ENCODE data around the gene PCSK2. TPM values are rescaled to one million over a fixed set of nuclear protein-coding genes. Genes with fewer than 3 reads are reported as not detected.

The PCSK2 gene
- total RNA-seq, 5 donors from 2014 or later (not counting 1 experiment from before 2014, with no cell fraction given): not detected

DNA sequence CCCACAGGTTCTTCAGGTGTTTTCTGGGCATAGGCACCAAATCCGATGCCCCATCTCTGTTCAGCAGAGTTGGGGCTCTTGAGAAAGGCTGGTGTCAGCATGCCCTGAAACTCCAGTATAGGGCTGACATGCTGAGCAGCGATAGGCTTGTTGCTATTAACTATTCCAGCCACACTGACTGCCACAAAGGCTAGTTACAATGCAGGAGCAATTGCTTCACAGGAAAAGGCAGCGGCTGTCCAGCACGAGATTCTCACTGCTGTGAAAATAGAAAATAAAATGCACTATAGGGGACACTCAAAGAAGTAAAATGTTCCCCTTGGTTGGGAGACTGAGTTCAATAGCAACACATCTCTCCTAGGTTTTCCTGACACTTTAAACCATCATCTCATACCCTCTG is 191.9 kb downstream of the PCSK2 start:
- ChIA-PET POLR2A (no interaction called here), CTCF (no interaction called here)
- WGBS (ENCODE audit: insufficient coverage): 71% methylated on average over 1 of the region's 4 CpGs
- no peaks in the 10 kb centered on the region for H3K36me3 ChIP-seq (ENCODE audit: control insufficient read depth in 2 of 2, extremely low read depth in 1 of 2, insufficient read depth in 1 of 2, low read length in 1 of 2)
- Mint-ChIP-seq H3K27me3 (peaks cover 14 to 15% of the 10 kb centered on the region in 2 donors), H3K27ac (no peak overlapping the region), H3K36me3 (no peaks in the 10 kb centered on the region), H3K9me3 (peaks cover 7 to 12% (median 8%) of the 10 kb centered on the region in 3 donors), H3K4me3 (no peak overlapping the region), H3K4me1 (no peaks in the 10 kb centered on the region)
- H3K9me3 ChIP-seq: no peaks in the 10 kb centered on the region
- DNase-seq: no peak
- no peak overlapping the region for H3K4me3 ChIP-seq (ENCODE audit: control insufficient read depth in 1 of 2, extremely low read depth in 1 of 2, low read length in 1 of 2)
- no peak overlapping the region for H3K27ac ChIP-seq (ENCODE audit: low read length)
- no peaks in the 10 kb centered on the region for H3K4me1 ChIP-seq (ENCODE audit: control insufficient read depth in 1 of 2, extremely low read depth in 1 of 2, insufficient read depth in 2 of 2, low read length in 2 of 2)
- no peak for ATAC-seq (replicated peaks in 1 of 4)
- peaks cover 0 to 3% of the 10 kb centered on the region in 2 experiments for H3K27me3 ChIP-seq (replicated peaks in 1 of 2; ENCODE audit: control insufficient read depth in 2 of 2, extremely low read depth in 1 of 2, insufficient read depth in 2 of 2, low read length in 1 of 2)

DNA sequence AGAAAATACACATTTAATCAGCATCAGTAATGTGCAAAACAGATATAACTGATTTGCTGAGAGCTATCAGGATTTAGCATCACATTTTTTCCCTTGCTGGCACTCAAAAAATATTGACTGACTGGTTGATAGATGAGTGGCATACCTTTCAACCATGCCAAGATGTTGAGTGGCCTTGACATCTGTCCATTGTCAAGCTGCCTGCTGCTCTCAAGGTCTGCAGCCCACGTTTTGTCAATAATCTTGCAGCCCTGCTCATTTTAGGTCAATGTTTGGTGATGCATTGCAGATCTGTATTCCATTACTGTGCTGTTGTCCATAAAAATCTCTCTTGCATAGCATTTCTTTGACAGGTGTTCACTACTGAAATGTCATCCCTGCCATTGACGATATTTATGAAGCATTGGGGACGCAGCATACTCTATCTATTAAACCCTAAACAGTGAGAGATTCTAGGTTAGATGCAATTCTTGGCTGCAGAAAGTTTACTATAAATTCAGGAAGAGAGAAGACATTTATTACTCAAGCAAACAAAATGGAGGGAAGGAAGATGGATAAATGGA is 192.7 kb downstream of the PCSK2 start:
- H3K9me3 ChIP-seq: no peaks in the 10 kb centered on the region
- CTCF ChIA-PET: no interaction called here
- ATAC-seq (replicated peaks in 1 of 4) (no peak), DNase-seq (no peak)
- H3K4me3 Mint-ChIP-seq: no peak overlapping the region
- POLR2A ChIA-PET: no interaction called here
- no peaks in the 10 kb centered on the region for H3K36me3 Mint-ChIP-seq
- no peak overlapping the region for H3K27ac ChIP-seq (ENCODE audit: low read length)
- no peaks in the 10 kb centered on the region for H3K36me3 ChIP-seq (ENCODE audit: control insufficient read depth in 2 of 2, extremely low read depth in 1 of 2, insufficient read depth in 1 of 2, low read length in 1 of 2)
- WGBS (ENCODE audit: insufficient coverage): no CpG with 5 or more reads among the region's 3 CpGs
- no peak overlapping the region for H3K27ac Mint-ChIP-seq
- peaks cover 0 to 3% of the 10 kb centered on the region in 2 experiments for H3K27me3 ChIP-seq (replicated peaks in 1 of 2; ENCODE audit: control insufficient read depth in 2 of 2, extremely low read depth in 1 of 2, insufficient read depth in 2 of 2, low read length in 1 of 2)
- peaks cover 5 to 10% (median 7%) of the 10 kb centered on the region in 3 donors for H3K9me3 Mint-ChIP-seq
- no peaks in the 10 kb centered on the region for H3K4me1 ChIP-seq (ENCODE audit: control insufficient read depth in 1 of 2, extremely low read depth in 1 of 2, insufficient read depth in 2 of 2, low read length in 2 of 2)
- peaks cover 14 to 15% of the 10 kb centered on the region in 2 donors for H3K27me3 Mint-ChIP-seq
- H3K4me1 Mint-ChIP-seq: no peaks in the 10 kb centered on the region
- no peak overlapping the region for H3K4me3 ChIP-seq (ENCODE audit: control insufficient read depth in 1 of 2, extremely low read depth in 1 of 2, low read length in 1 of 2)

DNA sequence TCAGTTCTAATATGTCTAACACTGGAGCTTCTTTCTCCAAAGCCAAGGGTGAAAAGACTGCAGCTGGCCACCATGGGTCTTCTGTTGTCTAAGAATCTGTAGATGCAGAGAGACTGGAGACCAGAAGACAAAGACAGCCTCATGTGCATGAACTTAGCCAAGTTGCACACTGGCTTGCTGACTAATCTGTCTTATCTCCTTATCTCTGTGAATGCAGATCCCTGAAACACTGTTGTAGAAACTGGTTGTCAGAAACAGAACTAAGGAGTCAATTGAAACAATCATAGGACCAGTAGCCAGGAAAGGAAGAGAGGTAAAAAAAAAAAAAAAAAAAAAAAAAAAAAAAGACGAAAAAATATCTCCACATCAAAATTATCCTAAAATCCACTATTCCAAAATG is 194.7 kb downstream of the PCSK2 start:
- ChIA-PET CTCF (no interaction called here), POLR2A (no interaction called here)
- no peak overlapping the region for H3K4me3 ChIP-seq (ENCODE audit: control insufficient read depth in 1 of 2, extremely low read depth in 1 of 2, low read length in 1 of 2)
- peaks cover 0 to 3% of the 10 kb centered on the region in 2 experiments for H3K27me3 ChIP-seq (replicated peaks in 1 of 2; ENCODE audit: control insufficient read depth in 2 of 2, extremely low read depth in 1 of 2, insufficient read depth in 2 of 2, low read length in 1 of 2)
- H3K4me1 ChIP-seq (ENCODE audit: control insufficient read depth in 1 of 2, extremely low read depth in 1 of 2, insufficient read depth in 2 of 2, low read length in 2 of 2): no peaks in the 10 kb centered on the region
- Mint-ChIP-seq H3K4me1 (no peaks in the 10 kb centered on the region), H3K4me3 (no peak overlapping the region), H3K36me3 (no peaks in the 10 kb centered on the region), H3K9me3 (peaks cover 0 to 10% (median 0%) of the 10 kb centered on the region in 3 donors), H3K27ac (no peak overlapping the region), H3K27me3 (peaks cover 14% of the 10 kb centered on the region in 2 donors)
- no peak for DNase-seq
- H3K27ac ChIP-seq (ENCODE audit: low read length): no peak overlapping the region
- ATAC-seq (replicated peaks in 1 of 4): no peak
- H3K36me3 ChIP-seq (ENCODE audit: control insufficient read depth in 2 of 2, extremely low read depth in 1 of 2, insufficient read depth in 1 of 2, low read length in 1 of 2): no peaks in the 10 kb centered on the region
- no peaks in the 10 kb centered on the region for H3K9me3 ChIP-seq
- no CpG with 5 or more reads among the region's 1 CpG for WGBS (ENCODE audit: insufficient coverage)

DNA sequence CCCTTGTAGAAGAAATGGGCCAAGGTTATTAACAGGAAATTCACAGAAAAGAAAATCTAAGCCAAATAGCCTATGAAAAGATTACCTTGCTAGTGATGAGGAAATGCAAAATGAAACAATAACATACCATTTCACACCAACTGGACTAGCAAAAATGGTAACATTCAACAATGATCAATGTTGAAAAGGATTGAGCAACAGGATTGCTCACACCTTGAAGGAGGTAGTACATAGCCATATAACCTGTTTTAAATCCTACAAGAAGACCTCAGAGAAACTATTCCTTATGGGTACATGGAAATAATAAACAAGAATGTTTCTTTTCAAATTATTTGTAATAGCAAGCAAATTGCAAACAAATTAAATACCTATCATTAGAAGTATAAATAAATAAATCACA is 196.9 kb downstream of the PCSK2 start:
- H3K9me3 Mint-ChIP-seq: peaks cover 0 to 3% (median 0%) of the 10 kb centered on the region in 3 donors
- no peaks in the 10 kb centered on the region for H3K4me1 Mint-ChIP-seq
- H3K9me3 ChIP-seq: no peaks in the 10 kb centered on the region
- ChIA-PET CTCF (interaction anchor here in 1 of 2 donors (0.6 kb wide), 1 partner anchor 592 kb away, joined by 4 read pairs; no protein-coding TSS in a partner anchor), POLR2A (no interaction called here)
- ATAC-seq (replicated peaks in 1 of 4) (no peak), DNase-seq (no peak)
- H3K27ac Mint-ChIP-seq: no peak overlapping the region
- H3K4me1 ChIP-seq (ENCODE audit: control insufficient read depth in 1 of 2, extremely low read depth in 1 of 2, insufficient read depth in 2 of 2, low read length in 2 of 2): no peaks in the 10 kb centered on the region
- H3K4me3 ChIP-seq (ENCODE audit: control insufficient read depth in 1 of 2, extremely low read depth in 1 of 2, low read length in 1 of 2): no peak overlapping the region
- H3K36me3 ChIP-seq (ENCODE audit: control insufficient read depth in 2 of 2, extremely low read depth in 1 of 2, insufficient read depth in 1 of 2, low read length in 1 of 2): no peaks in the 10 kb centered on the region
- peaks cover 4 to 5% of the 10 kb centered on the region in 2 donors for H3K27me3 Mint-ChIP-seq
- peaks cover 0 to 7% of the 10 kb centered on the region in 2 experiments for H3K27me3 ChIP-seq (replicated peaks in 1 of 2; ENCODE audit: control insufficient read depth in 2 of 2, extremely low read depth in 1 of 2, insufficient read depth in 2 of 2, low read length in 1 of 2)
- H3K36me3 Mint-ChIP-seq: no peaks in the 10 kb centered on the region
- H3K4me3 Mint-ChIP-seq: no peak overlapping the region
- no peak overlapping the region for H3K27ac ChIP-seq (ENCODE audit: low read length)

DNA sequence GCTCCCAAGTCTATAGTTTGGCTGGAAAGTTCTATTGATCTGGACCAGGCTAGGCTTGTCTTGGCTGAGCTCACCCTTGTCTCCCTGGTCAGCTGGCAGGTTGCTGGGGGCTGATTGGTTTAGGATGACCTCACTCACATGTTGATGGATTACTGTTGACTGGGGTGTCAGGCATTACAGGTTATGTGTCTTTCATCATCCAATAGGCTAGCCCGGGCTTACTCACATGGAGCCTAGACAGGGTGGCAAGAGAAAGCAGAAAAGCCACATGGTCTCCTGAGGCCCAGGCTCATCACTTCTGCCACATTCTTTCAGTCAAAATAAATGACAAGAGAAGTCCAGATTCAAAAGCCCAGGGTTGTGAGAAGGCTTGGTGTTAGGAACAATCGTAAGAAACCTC is 200.8 kb downstream of the PCSK2 start:
- Histone ChIP-seq H3K36me3 (ENCODE audit: control insufficient read depth in 2 of 2, extremely low read depth in 1 of 2, insufficient read depth in 1 of 2, low read length in 1 of 2) (no peaks in the 10 kb centered on the region), H3K27ac (ENCODE audit: low read length) (no peak overlapping the region), H3K27me3 (replicated peaks in 1 of 2; ENCODE audit: control insufficient read depth in 2 of 2, extremely low read depth in 1 of 2, insufficient read depth in 2 of 2, low read length in 1 of 2) (peaks cover 0 to 17% of the 10 kb centered on the region in 2 experiments), H3K4me3 (ENCODE audit: control insufficient read depth in 1 of 2, extremely low read depth in 1 of 2, low read length in 1 of 2) (no peak overlapping the region), H3K9me3 (no peaks in the 10 kb centered on the region), H3K4me1 (ENCODE audit: control insufficient read depth in 1 of 2, extremely low read depth in 1 of 2, insufficient read depth in 2 of 2, low read length in 2 of 2) (peaks cover 0 to 5% of the 10 kb centered on the region in 2 experiments)
- H3K27me3 Mint-ChIP-seq: peaks cover 8 to 13% of the 10 kb centered on the region in 2 donors
- ATAC-seq (replicated peaks in 1 of 4): no peak
- H3K4me1 Mint-ChIP-seq: peaks cover 0 to 3% (median 2%) of the 10 kb centered on the region in 3 donors
- DNase-seq: no peak
- peaks cover 0 to 3% (median 0%) of the 10 kb centered on the region in 3 donors for H3K9me3 Mint-ChIP-seq
- WGBS (ENCODE audit: insufficient coverage): 60% methylated on average over 1 of the region's 2 CpGs
- H3K36me3 Mint-ChIP-seq: no peaks in the 10 kb centered on the region
- no peak overlapping the region for H3K27ac Mint-ChIP-seq
- no peak overlapping the region for H3K4me3 Mint-ChIP-seq
- POLR2A ChIA-PET: no interaction called here
- CTCF ChIA-PET: no interaction called here

DNA sequence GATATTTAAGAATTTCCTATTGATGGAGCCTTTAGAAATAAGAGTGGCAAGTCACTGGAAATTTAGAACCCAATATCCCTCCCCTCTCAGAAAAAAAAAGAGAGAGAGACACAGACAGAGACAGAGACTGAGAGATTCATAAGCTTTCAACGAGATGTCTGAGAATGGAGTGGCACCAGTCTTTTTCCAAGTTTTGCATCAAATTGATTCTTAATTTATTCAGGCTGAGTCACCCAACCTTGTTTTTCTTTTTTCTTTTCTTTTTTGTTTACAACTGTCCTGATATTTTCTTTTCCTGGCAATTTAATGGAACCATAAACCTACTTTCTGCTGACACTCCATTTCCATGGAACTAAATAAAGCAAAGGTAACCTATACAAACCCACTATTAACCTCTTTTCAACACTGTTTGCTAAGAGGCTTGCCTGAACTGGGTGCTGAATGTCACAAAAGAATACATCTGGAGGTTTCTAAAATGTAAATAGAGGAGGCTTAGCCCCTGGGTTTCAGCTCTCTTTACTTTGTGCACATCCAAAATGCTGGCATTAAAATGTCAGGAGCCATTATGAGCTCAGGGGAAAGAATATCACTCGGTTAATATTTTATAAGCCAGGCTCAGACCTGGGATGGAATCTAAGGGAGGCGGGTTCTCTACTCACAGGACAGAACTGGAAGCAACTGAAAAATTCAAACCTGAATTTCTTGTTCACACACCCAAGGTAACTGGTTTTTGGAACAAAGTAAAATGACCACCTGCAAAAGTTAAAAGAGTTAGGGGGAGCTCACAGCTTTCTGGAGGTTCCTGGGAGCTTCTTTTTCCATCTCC is 203.5 kb downstream of the PCSK2 start:
- no peaks in the 10 kb centered on the region for H3K36me3 ChIP-seq (ENCODE audit: control insufficient read depth in 2 of 2, extremely low read depth in 1 of 2, insufficient read depth in 1 of 2, low read length in 1 of 2)
- ATAC-seq (replicated peaks in 1 of 4) (no peak), DNase-seq (no peak)
- H3K27me3 Mint-ChIP-seq: peaks cover 19% of the 10 kb centered on the region in 2 donors
- no peak overlapping the region for H3K4me3 Mint-ChIP-seq
- no peaks in the 10 kb centered on the region for H3K9me3 ChIP-seq
- 40% methylated on average over 1 of the region's 3 CpGs for WGBS (ENCODE audit: insufficient coverage)
- CTCF ChIA-PET: interaction anchor here (0.6 to 1.2 kb wide), 3 partner anchors 14 to 1916 kb away, joined by 3 to 4 read pairs (median 3); no protein-coding TSS in a partner anchor
- H3K27me3 ChIP-seq (replicated peaks in 1 of 2; ENCODE audit: control insufficient read depth in 2 of 2, extremely low read depth in 1 of 2, insufficient read depth in 2 of 2, low read length in 1 of 2): peaks cover 0 to 26% of the 10 kb centered on the region in 2 experiments
- H3K9me3 Mint-ChIP-seq: no peaks in the 10 kb centered on the region
- H3K27ac Mint-ChIP-seq: no peak overlapping the region
- peaks cover 0 to 3% (median 2%) of the 10 kb centered on the region in 3 donors for H3K4me1 Mint-ChIP-seq
- peaks cover 0 to 5% of the 10 kb centered on the region in 2 experiments for H3K4me1 ChIP-seq (ENCODE audit: control insufficient read depth in 1 of 2, extremely low read depth in 1 of 2, insufficient read depth in 2 of 2, low read length in 2 of 2)
- H3K36me3 Mint-ChIP-seq: no peaks in the 10 kb centered on the region
- H3K27ac ChIP-seq (ENCODE audit: low read length): no peak overlapping the region
- no peak overlapping the region for H3K4me3 ChIP-seq (ENCODE audit: control insufficient read depth in 1 of 2, extremely low read depth in 1 of 2, low read length in 1 of 2)
- POLR2A ChIA-PET: no interaction called here

All from T-cell (primary cell).